PC-3 (cell line): ENCODE results near the gene CLTA. TPM values are rescaled to one million over a fixed set of nuclear protein-coding genes. Genes with fewer than 3 reads are reported as not detected.

Source experiments
- ATAC-seq: fragments of 200-7000 bp; cut with Tn5 transposase; 2 replicates; pipeline ENCODE4 v1.9.1; 2020; ENCODE audit warnings: mild to moderate bottlenecking, moderate library complexity
- Bru-seq: library from RNA; stranded (reverse); fragments of 400-500 nt; gene quantifications from one replicate; lab custom pipeline; 2021; lab: Mats Ljungman, UMichigan
- BruChase-seq, 2 experiments: library from RNA; stranded (reverse); fragments of 400-500 nt; gene quantifications; one replicate each; lab custom pipeline; 2021; lab: Mats Ljungman, UMichigan
- BruUV-seq: library from RNA; stranded (reverse); fragments of 400-500 nt; replicated peaks from 2 replicates; lab custom pipeline; 2021; lab: Mats Ljungman, UMichigan
- CTCF ChIA-PET: fragments of 300-600 bp; sonication (Branson Sonifier 250); formaldehyde crosslinking; loops from one replicate; lab custom pipeline; 2022; ENCODE audit warnings: antibody characterized with exemption; lab: Charles Lee
- POLR2A ChIA-PET: fragments of 300-600 bp; sonication (Branson Sonifier 250); formaldehyde crosslinking; loops from one replicate; lab custom pipeline; 2022; ENCODE audit warnings: antibody characterized with exemption; ENCODE audit not compliant: unreplicated experiment; lab: Charles Lee
- DNase-seq: peaks from one replicate; pipeline ENCODE4 v3.0.0-alpha.2; 2015
- H2AFZ ChIP-seq: fragments of 300-600 bp; sonication (generic); 2 replicates; pipeline ENCODE4 v1.6.0; 2016; ENCODE audit warnings: antibody characterized with exemption, low read length
- H3F3A ChIP-seq: fragments of 300-600 bp; sonication (generic); one replicate; pipeline ENCODE4 v1.6.0; 2017; ENCODE audit warnings: antibody characterized with exemption, low read length, control low read depth, mild to moderate bottlenecking; ENCODE audit not compliant: unreplicated experiment
- H3K27ac ChIP-seq: fragments of 300-600 bp; sonication (generic); 2 replicates; pipeline ENCODE4 v1.5.1; 2016; ENCODE audit warnings: mild to moderate bottlenecking, low read length
- H3K27me3 ChIP-seq: fragments of 300-600 bp; sonication (generic); 2 replicates; pipeline ENCODE4 v1.6.1; 2016; ENCODE audit warnings: low read length, mixed read lengths
- H3K36me3 ChIP-seq: fragments of 300-600 bp; sonication (generic); 2 replicates; pipeline ENCODE4 v1.6.1; 2016; ENCODE audit warnings: low read depth, mixed run types, low read length, mixed read lengths
- H3K4me1 ChIP-seq: fragments of 300-600 bp; sonication (generic); 2 replicates; pipeline ENCODE4 v1.5.1; 2016; ENCODE audit warnings: low read length; ENCODE audit not compliant: insufficient read depth
- H3K4me2 ChIP-seq: fragments of 300-600 bp; sonication (generic); 2 replicates; pipeline ENCODE4 v1.6.0; 2016; ENCODE audit warnings: low read length
- H3K4me3 ChIP-seq: fragments of 300-600 bp; sonication (generic); 2 replicates; pipeline ENCODE4 v1.5.1; 2016; ENCODE audit warnings: mild to moderate bottlenecking, low read length, mixed read lengths
- H3K79me2 ChIP-seq: fragments of 300-600 bp; sonication (generic); 2 replicates; pipeline ENCODE4 v1.6.1; 2017; ENCODE audit warnings: low read length, mixed read lengths
- H3K9ac ChIP-seq: fragments of 300-600 bp; sonication (generic); 2 replicates; pipeline ENCODE4 v1.6.0; 2016; ENCODE audit warnings: mild to moderate bottlenecking, low read length
- H3K9me2 ChIP-seq: fragments of 300-600 bp; sonication (generic); replicated peaks from 2 replicates; pipeline ENCODE4 v1.6.1; 2016; ENCODE audit warnings: mixed run types, low read length, mixed read lengths
- H3K9me3 ChIP-seq: fragments of 300-600 bp; sonication (generic); 2 replicates; pipeline ENCODE4 v1.6.1; 2016; ENCODE audit warnings: low read length, mixed read lengths
- H4K20me1 ChIP-seq: fragments of 300-600 bp; sonication (generic); 2 replicates; pipeline ENCODE4 v1.6.1; 2016; ENCODE audit warnings: low read length, mixed read lengths
- EZH2 ChIP-seq: fragments of 300-600 bp; sonication (generic); IDR thresholded peaks from one replicate; pipeline ENCODE4 v1.6.1; 2017; ENCODE audit warnings: antibody characterized with exemption, mild to moderate bottlenecking, low read length; ENCODE audit not compliant: unreplicated experiment
- EZH2phosphoT487 ChIP-seq: fragments of 300-600 bp; sonication (generic); IDR thresholded peaks from 2 replicates; pipeline ENCODE4 v1.6.1; 2018; ENCODE audit warnings: mild to moderate bottlenecking, antibody characterized with exemption, low read length, borderline replicate concordance
- intact Hi-C: fragments of 100-400 bp; cut with micrococcal nuclease; formaldehyde crosslinking; loops from 2 replicates; pipeline ENCODE4 v1.9.0; 2023
- long read RNA-seq: library from polyadenylated mRNA; unstranded; transcript quantifications from one replicate; pipeline ENCODE4 v2.0.0, GENCODE V29; 2021; ENCODE audit not compliant: unreplicated experiment
- total RNA-seq: library from RNA; depleted of rRNA; stranded (reverse); fragments of >200 nt; gene quantifications from 2 replicates; pipeline ENCODE4 v1.2.3, GENCODE V29; 2014; rRNA removed
- TF ChIP-seq, protein P1 (sequence below): fragments of 300-600 bp; sonication (generic); conservative IDR thresholded peaks from 2 replicates; pipeline ENCODE4 v1.5.1; 2017; ENCODE audit warnings: antibody characterized with exemption, low read depth, mild to moderate bottlenecking, low read length

Gene CLTA, protein sequence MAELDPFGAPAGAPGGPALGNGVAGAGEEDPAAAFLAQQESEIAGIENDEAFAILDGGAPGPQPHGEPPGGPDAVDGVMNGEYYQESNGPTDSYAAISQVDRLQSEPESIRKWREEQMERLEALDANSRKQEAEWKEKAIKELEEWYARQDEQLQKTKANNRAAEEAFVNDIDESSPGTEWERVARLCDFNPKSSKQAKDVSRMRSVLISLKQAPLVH
- total RNA-seq (259 and 266 TPM in 2 replicates), Bru-seq, nascent RNA (percentile 88 among the genes with signal in this experiment), BruChase-seq, experiment 1, labeled RNA remaining after a 6-hour chase (percentile 89 among the genes with signal in this experiment), BruChase-seq, experiment 2, labeled RNA remaining after a 2-hour chase (percentile 90 among the genes with signal in this experiment)
- long read RNA-seq, transcript CLTA-202 (5 exons, 1,073 nt), result major isoform, 178 of 231 reads
- long read RNA-seq, partial matches to known transcripts, result 22 of 231 reads
- long read RNA-seq, other reads (novel, unspliced or antisense), result 25 of 231 reads

DNA sequence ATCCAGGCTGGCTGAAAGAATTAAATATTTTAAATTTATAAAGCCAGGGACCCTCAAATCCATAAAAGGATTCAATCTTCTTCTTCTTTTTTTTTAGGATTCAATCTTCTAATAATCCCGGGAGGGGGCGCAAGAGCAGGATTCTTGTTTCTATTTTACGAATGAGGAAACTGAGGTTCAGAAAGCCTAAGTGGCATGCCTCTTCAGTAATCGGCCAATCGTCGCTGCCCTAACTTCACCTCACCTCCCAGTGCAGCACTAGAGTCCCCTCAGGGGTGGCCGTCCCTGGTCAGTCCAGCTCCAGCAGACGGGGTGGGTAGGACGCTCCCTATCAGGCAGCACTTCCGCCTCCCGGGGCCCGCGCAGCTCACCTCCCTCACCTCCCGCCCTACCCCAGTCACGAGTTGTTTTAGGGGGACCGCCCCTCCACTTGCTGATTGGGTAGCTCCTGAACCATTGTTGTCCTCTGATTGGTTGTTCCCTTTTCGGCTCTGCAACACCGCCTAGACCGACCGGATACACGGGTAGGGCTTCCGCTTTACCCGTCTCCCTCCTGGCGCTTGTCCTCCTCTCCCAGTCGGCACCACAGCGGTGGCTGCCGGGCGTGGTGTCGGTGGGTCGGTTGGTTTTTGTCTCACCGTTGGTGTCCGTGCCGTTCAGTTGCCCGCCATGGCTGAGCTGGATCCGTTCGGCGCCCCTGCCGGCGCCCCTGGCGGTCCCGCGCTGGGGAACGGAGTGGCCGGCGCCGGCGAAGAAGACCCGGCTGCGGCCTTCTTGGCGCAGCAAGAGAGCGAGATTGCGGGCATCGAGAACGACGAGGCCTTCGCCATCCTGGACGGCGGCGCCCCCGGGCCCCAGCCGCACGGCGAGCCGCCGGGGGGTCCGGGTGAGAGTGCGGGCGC lies at the start of gene CLTA:
CLTA (plus strand) TSS at position 534 of the 902 bp plus-strand sequence; CDS start at position 670, 136 bp downstream.
- H3K9ac ChIP-seq, result peak within 1 kb of the TSS; percentile 99
- peaks cover 3% of the 10 kb centered on the region; the same call in 1 of the 2 replicates for H3K36me3 ChIP-seq
- H3K9me3 ChIP-seq, result no peaks in the 10 kb centered on the region
- H3K9me2 ChIP-seq, result no peaks in the 10 kb centered on the region
- ChIA-PET CTCF (interaction anchor here (0.7 to 1.8 kb wide), 3 partner anchors 24 to 1841 kb away, joined by 4 to 7 read pairs (median 4); no protein-coding TSS in a partner anchor), POLR2A (interaction anchor here (0.6 to 0.7 kb wide), 3 partner anchors 115 to 210 kb away, joined by 3 to 7 read pairs (median 4); no protein-coding TSS in a partner anchor)
- TF ChIP-seq EZH2phosphoT487, result no peak
- TF ChIP-seq, protein P1, sequence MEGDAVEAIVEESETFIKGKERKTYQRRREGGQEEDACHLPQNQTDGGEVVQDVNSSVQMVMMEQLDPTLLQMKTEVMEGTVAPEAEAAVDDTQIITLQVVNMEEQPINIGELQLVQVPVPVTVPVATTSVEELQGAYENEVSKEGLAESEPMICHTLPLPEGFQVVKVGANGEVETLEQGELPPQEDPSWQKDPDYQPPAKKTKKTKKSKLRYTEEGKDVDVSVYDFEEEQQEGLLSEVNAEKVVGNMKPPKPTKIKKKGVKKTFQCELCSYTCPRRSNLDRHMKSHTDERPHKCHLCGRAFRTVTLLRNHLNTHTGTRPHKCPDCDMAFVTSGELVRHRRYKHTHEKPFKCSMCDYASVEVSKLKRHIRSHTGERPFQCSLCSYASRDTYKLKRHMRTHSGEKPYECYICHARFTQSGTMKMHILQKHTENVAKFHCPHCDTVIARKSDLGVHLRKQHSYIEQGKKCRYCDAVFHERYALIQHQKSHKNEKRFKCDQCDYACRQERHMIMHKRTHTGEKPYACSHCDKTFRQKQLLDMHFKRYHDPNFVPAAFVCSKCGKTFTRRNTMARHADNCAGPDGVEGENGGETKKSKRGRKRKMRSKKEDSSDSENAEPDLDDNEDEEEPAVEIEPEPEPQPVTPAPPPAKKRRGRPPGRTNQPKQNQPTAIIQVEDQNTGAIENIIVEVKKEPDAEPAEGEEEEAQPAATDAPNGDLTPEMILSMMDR, result peak; percentile 63
- ATAC-seq, result peak; percentile 95
- H3K4me2 ChIP-seq, result peak within 1 kb of the TSS; percentile 94
- peaks cover 49% of the 10 kb centered on the region for H3K79me2 ChIP-seq
- H3K4me3 ChIP-seq, result peak within 1 kb of the TSS; percentile 96
- DNase-seq, result peak; percentile 94
- no TSS peak for BruUV-seq
- H2AFZ ChIP-seq, result peak within 1 kb of the TSS; percentile 88
- peak within 1 kb of the TSS; percentile 66 for H3K27ac ChIP-seq
- intact Hi-C loops, result no loop called here
- H3K4me1 ChIP-seq, result peaks cover 17% of the 10 kb centered on the region
- no peaks in the 10 kb centered on the region for H3F3A ChIP-seq
- peaks cover 32% of the 10 kb centered on the region for H4K20me1 ChIP-seq
- H3K27me3 ChIP-seq, result no peaks in the 10 kb centered on the region

DNA sequence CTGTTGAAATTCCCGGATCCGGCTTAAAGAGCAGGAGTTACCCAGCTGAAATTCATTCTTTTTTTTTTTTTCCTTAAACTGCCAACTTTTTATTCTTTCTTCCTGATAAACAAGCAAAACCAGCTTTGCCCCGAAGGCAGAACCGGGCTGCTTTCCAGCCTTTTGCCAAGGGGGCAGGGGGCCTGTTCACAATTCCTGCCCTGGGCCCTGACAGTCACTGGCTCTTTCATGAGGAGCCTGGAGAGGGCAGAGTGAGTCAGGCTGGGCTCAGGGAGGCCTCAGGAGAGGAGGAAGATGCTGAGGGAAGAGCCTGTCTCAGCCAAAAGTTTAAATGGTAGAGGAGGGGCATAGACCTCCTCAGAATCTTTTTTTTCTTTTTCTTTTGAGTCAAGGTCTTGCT lies 49.4 kb upstream of the CLTA start:
- Histone ChIP-seq H3K79me2 (no peaks in the 10 kb centered on the region), H3F3A (no peaks in the 10 kb centered on the region), H3K4me1 (peaks cover 18% of the 10 kb centered on the region), H3K27ac (peak overlapping the region; percentile 33; the same call in 1 of the 2 replicates), H3K36me3 (no peaks in the 10 kb centered on the region), H3K9me2 (no peaks in the 10 kb centered on the region), H3K27me3 (no peaks in the 10 kb centered on the region), H3K4me3 (peak overlapping the region; percentile 11; the same call in 1 of the 2 replicates), H2AFZ (no peak overlapping the region), H3K4me2 (peak overlapping the region; percentile 39; the same call in 1 of the 2 replicates), H3K9ac (no peak overlapping the region), H3K9me3 (no peaks in the 10 kb centered on the region), H4K20me1 (no peaks in the 10 kb centered on the region)
- peak; percentile 79 for DNase-seq
- POLR2A ChIA-PET, result no interaction called here
- intact Hi-C loops, result no loop called here
- peak; percentile 69 for ATAC-seq
- TF ChIP-seq, protein P1, result peak; percentile 54
- no peak for TF ChIP-seq EZH2
- CTCF ChIA-PET, result interaction anchor here (0.6 kb wide), 1 partner anchor 65 kb away, joined by 14 read pairs; no protein-coding TSS in a partner anchor
- no TSS peak for BruUV-seq
